ENCODE measurements around the gene CFTR.
"Not testable (repeated sequence)": the region's sequence is repeated elsewhere in the genome, so short reads cannot be mapped to it uniquely, and the experiment has no call there.

Gene CFTR

GRCh38 chr7:117492649-117493048, 12.8 kb downstream of the CFTR start:
- no peak overlapping the region for H3K27ac ChIP-seq (ENCODE audit: low read depth, low read length)
- H3K27me3 ChIP-seq (ENCODE audit: control insufficient read depth in 5 of 5, insufficient read depth in 4 of 5, low read length in 5 of 5) = no peaks in the 10 kb centered on the region
- no peaks in the 10 kb centered on the region for H3K4me1 ChIP-seq (ENCODE audit: control insufficient read depth in 5 of 5, insufficient read depth in 5 of 5, low read length in 5 of 5)
- H3K9me3 ChIP-seq (ENCODE audit: control insufficient read depth in 5 of 5, low read length in 5 of 5) = no peaks in the 10 kb centered on the region
- no peak overlapping the region for H3K4me3 ChIP-seq (ENCODE audit: low read depth in 1 of 5, low read length in 5 of 5)
- no peak overlapping the region for H3K9ac ChIP-seq (ENCODE audit: low read length in 5 of 5)
- H3K36me3 ChIP-seq (ENCODE audit: control insufficient read depth in 5 of 5, insufficient read depth in 5 of 5, low read length in 5 of 5) = no peaks in the 10 kb centered on the region

- Histone ChIP-seq H3K4me3 (ENCODE audit: low read depth in 1 of 5, low read length in 5 of 5) (no peak overlapping the region), H3K9me3 (ENCODE audit: control insufficient read depth in 5 of 5, low read length in 5 of 5) (no peaks in the 10 kb centered on the region), H3K27ac (ENCODE audit: low read depth, low read length) (no peak overlapping the region), H3K27me3 (ENCODE audit: control insufficient read depth in 5 of 5, insufficient read depth in 4 of 5, low read length in 5 of 5) (no peaks in the 10 kb centered on the region), H3K4me1 (ENCODE audit: control insufficient read depth in 5 of 5, insufficient read depth in 5 of 5, low read length in 5 of 5) (no peaks in the 10 kb centered on the region), H3K36me3 (ENCODE audit: control insufficient read depth in 5 of 5, insufficient read depth in 5 of 5, low read length in 5 of 5) (no peaks in the 10 kb centered on the region), H3K9ac (ENCODE audit: low read length in 5 of 5) (no peak overlapping the region)
These were observed 13.6 kb downstream of the CFTR start for GRCh38 chr7:117493460-117493859.

- no peaks in the 10 kb centered on the region for H3K4me1 ChIP-seq (ENCODE audit: control insufficient read depth in 5 of 5, insufficient read depth in 5 of 5, low read length in 5 of 5)
- H3K4me3 ChIP-seq (ENCODE audit: low read depth in 1 of 5, low read length in 5 of 5) = no peak overlapping the region
- no peaks in the 10 kb centered on the region for H3K9me3 ChIP-seq (ENCODE audit: control insufficient read depth in 5 of 5, low read length in 5 of 5)
- no peak overlapping the region for H3K9ac ChIP-seq (ENCODE audit: low read length in 5 of 5)
- no peak overlapping the region for H3K27ac ChIP-seq (ENCODE audit: low read depth, low read length)
- no peaks in the 10 kb centered on the region for H3K36me3 ChIP-seq (ENCODE audit: control insufficient read depth in 5 of 5, insufficient read depth in 5 of 5, low read length in 5 of 5)
- no peaks in the 10 kb centered on the region for H3K27me3 ChIP-seq (ENCODE audit: control insufficient read depth in 5 of 5, insufficient read depth in 4 of 5, low read length in 5 of 5)
These were observed 15.5 kb downstream of the CFTR start for GRCh38 chr7:117495308-117495707.

- no peak overlapping the region for H3K27ac ChIP-seq (ENCODE audit: low read depth, low read length)
These were observed 22.5 kb downstream of the CFTR start for GRCh38 chr7:117502331-117502730.

GRCh38 chr7:117505238-117505637, 25.4 kb downstream of the CFTR start:
- H3K9ac ChIP-seq (ENCODE audit: low read length in 5 of 5) = no peak overlapping the region
- H3K27ac ChIP-seq (ENCODE audit: low read depth, low read length) = no peak overlapping the region
- H3K4me3 ChIP-seq (ENCODE audit: low read depth in 1 of 5, low read length in 5 of 5) = no peak overlapping the region
- no peaks in the 10 kb centered on the region for H3K27me3 ChIP-seq (ENCODE audit: control insufficient read depth in 5 of 5, insufficient read depth in 4 of 5, low read length in 5 of 5)
- H3K9me3 ChIP-seq (ENCODE audit: control insufficient read depth in 5 of 5, low read length in 5 of 5) = no peaks in the 10 kb centered on the region
- no peaks in the 10 kb centered on the region for H3K36me3 ChIP-seq (ENCODE audit: control insufficient read depth in 5 of 5, insufficient read depth in 5 of 5, low read length in 5 of 5)
- H3K4me1 ChIP-seq (ENCODE audit: control insufficient read depth in 5 of 5, insufficient read depth in 5 of 5, low read length in 5 of 5) = no peaks in the 10 kb centered on the region

More at GRCh38 chr7:117502331-117502730, 22.5 kb downstream of the CFTR start:
- Histone ChIP-seq H3K4me1 (ENCODE audit: control insufficient read depth in 5 of 5, insufficient read depth in 5 of 5, low read length in 5 of 5) (no peaks in the 10 kb centered on the region), H3K4me3 (ENCODE audit: low read depth in 1 of 5, low read length in 5 of 5) (no peak overlapping the region), H3K36me3 (ENCODE audit: control insufficient read depth in 5 of 5, insufficient read depth in 5 of 5, low read length in 5 of 5) (no peaks in the 10 kb centered on the region), H3K9me3 (ENCODE audit: control insufficient read depth in 5 of 5, low read length in 5 of 5) (no peaks in the 10 kb centered on the region), H3K9ac (ENCODE audit: low read length in 5 of 5) (no peak overlapping the region), H3K27me3 (ENCODE audit: control insufficient read depth in 5 of 5, insufficient read depth in 4 of 5, low read length in 5 of 5) (no peaks in the 10 kb centered on the region)

GRCh38 chr7:117508676-117509075, 28.9 kb downstream of the CFTR start:
- H3K4me3 ChIP-seq (ENCODE audit: low read depth in 1 of 5, low read length in 5 of 5) = no peak overlapping the region
- H3K4me1 ChIP-seq (ENCODE audit: control insufficient read depth in 5 of 5, insufficient read depth in 5 of 5, low read length in 5 of 5) = no peaks in the 10 kb centered on the region
- H3K27ac ChIP-seq (ENCODE audit: low read depth, low read length) = no peak overlapping the region
- no peaks in the 10 kb centered on the region for H3K9me3 ChIP-seq (ENCODE audit: control insufficient read depth in 5 of 5, low read length in 5 of 5)
- H3K36me3 ChIP-seq (ENCODE audit: control insufficient read depth in 5 of 5, insufficient read depth in 5 of 5, low read length in 5 of 5) = no peaks in the 10 kb centered on the region
- no peak overlapping the region for H3K9ac ChIP-seq (ENCODE audit: low read length in 5 of 5)
- H3K27me3 ChIP-seq (ENCODE audit: control insufficient read depth in 5 of 5, insufficient read depth in 4 of 5, low read length in 5 of 5) = no peaks in the 10 kb centered on the region

- not testable (repeated sequence) for H3K4me3 ChIP-seq (ENCODE audit: low read depth in 1 of 5, low read length in 5 of 5); H3K9ac ChIP-seq (ENCODE audit: low read length in 5 of 5); H3K9me3 ChIP-seq (ENCODE audit: control insufficient read depth in 5 of 5, low read length in 5 of 5); H3K27ac ChIP-seq (ENCODE audit: low read depth, low read length); H3K4me1 ChIP-seq (ENCODE audit: control insufficient read depth in 5 of 5, insufficient read depth in 5 of 5, low read length in 5 of 5); H3K27me3 ChIP-seq (ENCODE audit: control insufficient read depth in 5 of 5, insufficient read depth in 4 of 5, low read length in 5 of 5); H3K36me3 ChIP-seq (ENCODE audit: control insufficient read depth in 5 of 5, insufficient read depth in 5 of 5, low read length in 5 of 5)
These were observed 37.4 kb downstream of the CFTR start for GRCh38 chr7:117517194-117517593.

- Histone ChIP-seq H3K27ac (ENCODE audit: low read depth, low read length) (no peak overlapping the region), H3K36me3 (ENCODE audit: control insufficient read depth in 5 of 5, insufficient read depth in 5 of 5, low read length in 5 of 5) (no peaks in the 10 kb centered on the region)
These were observed 50.6 kb downstream of the CFTR start for GRCh38 chr7:117530390-117530789.

GRCh38 chr7:117531595-117532244, 51.9 kb downstream of the CFTR start:
- no peak overlapping the region for H3K9ac ChIP-seq (ENCODE audit: low read length in 5 of 5)
- H3K4me1 ChIP-seq (ENCODE audit: control insufficient read depth in 5 of 5, insufficient read depth in 5 of 5, low read length in 5 of 5) = no peaks in the 10 kb centered on the region
- H3K27me3 ChIP-seq (ENCODE audit: control insufficient read depth in 5 of 5, insufficient read depth in 4 of 5, low read length in 5 of 5) = no peaks in the 10 kb centered on the region
- H3K36me3 ChIP-seq (ENCODE audit: control insufficient read depth in 5 of 5, insufficient read depth in 5 of 5, low read length in 5 of 5) = no peaks in the 10 kb centered on the region
- no peak overlapping the region for H3K4me3 ChIP-seq (ENCODE audit: low read depth in 1 of 5, low read length in 5 of 5)
- no peaks in the 10 kb centered on the region for H3K9me3 ChIP-seq (ENCODE audit: control insufficient read depth in 5 of 5, low read length in 5 of 5)
- H3K27ac ChIP-seq (ENCODE audit: low read depth, low read length) = no peak overlapping the region

More at GRCh38 chr7:117530390-117530789, 50.6 kb downstream of the CFTR start:
- no peaks in the 10 kb centered on the region for H3K27me3 ChIP-seq (ENCODE audit: control insufficient read depth in 5 of 5, insufficient read depth in 4 of 5, low read length in 5 of 5)
- no peak overlapping the region for H3K4me3 ChIP-seq (ENCODE audit: low read depth in 1 of 5, low read length in 5 of 5)
- no peak overlapping the region for H3K9ac ChIP-seq (ENCODE audit: low read length in 5 of 5)
- no peaks in the 10 kb centered on the region for H3K4me1 ChIP-seq (ENCODE audit: control insufficient read depth in 5 of 5, insufficient read depth in 5 of 5, low read length in 5 of 5)
- H3K9me3 ChIP-seq (ENCODE audit: control insufficient read depth in 5 of 5, low read length in 5 of 5) = no peaks in the 10 kb centered on the region

- Histone ChIP-seq H3K4me1 (ENCODE audit: control insufficient read depth in 5 of 5, insufficient read depth in 5 of 5, low read length in 5 of 5) (no peaks in the 10 kb centered on the region), H3K27me3 (ENCODE audit: control insufficient read depth in 5 of 5, insufficient read depth in 4 of 5, low read length in 5 of 5) (no peaks in the 10 kb centered on the region), H3K36me3 (ENCODE audit: control insufficient read depth in 5 of 5, insufficient read depth in 5 of 5, low read length in 5 of 5) (no peaks in the 10 kb centered on the region), H3K9ac (ENCODE audit: low read length in 5 of 5) (no peak overlapping the region), H3K27ac (ENCODE audit: low read depth, low read length) (no peak overlapping the region), H3K9me3 (ENCODE audit: control insufficient read depth in 5 of 5, low read length in 5 of 5) (no peaks in the 10 kb centered on the region), H3K4me3 (ENCODE audit: low read depth in 1 of 5, low read length in 5 of 5) (no peak overlapping the region)
These were observed 58.2 kb downstream of the CFTR start for GRCh38 chr7:117538053-117538452.

GRCh38 chr7:117544061-117544460, 64.2 kb downstream of the CFTR start:
- H3K9me3 ChIP-seq (ENCODE audit: control insufficient read depth in 5 of 5, low read length in 5 of 5) = no peaks in the 10 kb centered on the region
- no peak overlapping the region for H3K4me3 ChIP-seq (ENCODE audit: low read depth in 1 of 5, low read length in 5 of 5)
- no peak overlapping the region for H3K9ac ChIP-seq (ENCODE audit: low read length in 5 of 5)
- H3K4me1 ChIP-seq (ENCODE audit: control insufficient read depth in 5 of 5, insufficient read depth in 5 of 5, low read length in 5 of 5) = no peaks in the 10 kb centered on the region
- H3K27ac ChIP-seq (ENCODE audit: low read depth, low read length) = no peak overlapping the region
- H3K27me3 ChIP-seq (ENCODE audit: control insufficient read depth in 5 of 5, insufficient read depth in 4 of 5, low read length in 5 of 5) = no peaks in the 10 kb centered on the region
- H3K36me3 ChIP-seq (ENCODE audit: control insufficient read depth in 5 of 5, insufficient read depth in 5 of 5, low read length in 5 of 5) = no peaks in the 10 kb centered on the region

All from subcutaneous abdominal adipose tissue (tissue), 5 donors.